Measurements from ENCODE around the gene KIF25.

Gene KIF25

DNA sequence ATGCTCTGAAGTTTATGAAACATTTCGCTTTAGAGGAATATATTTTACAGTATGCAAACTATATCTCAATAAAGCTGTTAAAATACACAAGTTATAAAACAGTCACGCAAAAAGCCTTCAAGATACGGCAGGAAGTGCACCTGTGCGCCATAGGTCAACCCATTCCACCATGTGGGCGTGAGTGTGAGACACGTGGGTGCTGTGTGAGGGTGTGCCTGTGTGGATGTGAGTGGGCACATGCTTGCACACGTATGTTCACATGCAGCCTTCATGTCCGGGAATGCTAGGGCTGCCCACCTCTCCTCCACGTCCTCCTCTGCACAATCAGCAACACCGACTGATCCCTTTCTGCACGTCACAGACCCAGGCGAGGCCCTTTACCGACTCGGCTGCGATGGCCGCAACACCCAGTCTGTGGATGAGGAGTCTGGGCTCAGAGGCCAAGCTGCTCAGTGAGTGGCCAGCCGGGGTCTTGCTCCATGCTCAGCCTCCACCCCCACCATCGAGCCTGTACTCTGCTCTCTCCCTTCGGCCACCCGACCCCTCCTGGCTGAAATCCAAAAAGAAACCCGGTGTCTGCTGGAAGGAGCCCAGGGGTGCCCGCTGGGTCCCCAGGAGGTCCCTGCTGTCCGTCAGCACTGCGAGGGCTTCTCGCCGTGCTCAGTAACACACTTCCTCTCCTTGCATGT, 84.5 kb downstream of the KIF25 start:
- Histone ChIP-seq H3K27ac (ENCODE audit: low read depth, low read length) (no peak overlapping the region), H3K9ac (ENCODE audit: low read length) (no peak overlapping the region), H3K9me2 (replicated peaks; ENCODE audit: insufficient read depth, low read length) (no peaks in the 10 kb centered on the region), H4K20me1 (ENCODE audit: low read depth, low read length) (no peaks in the 10 kb centered on the region), H3K4me2 (ENCODE audit: low read depth, low read length, poor library complexity, severe bottlenecking) (no peak overlapping the region), H3K36me3 (ENCODE audit: low read length) (no peaks in the 10 kb centered on the region), H3F3A (ENCODE audit: insufficient read depth) (no peaks in the 10 kb centered on the region), H3K27me3 (ENCODE audit: low read length) (no peaks in the 10 kb centered on the region), H3K79me2 (ENCODE audit: insufficient read depth, low read length) (no peaks in the 10 kb centered on the region), H3K9me3 (ENCODE audit: insufficient read depth, low read length) (no peaks in the 10 kb centered on the region), H2AFZ (ENCODE audit: low read depth, low read length, severe bottlenecking) (no peak overlapping the region), H3K4me3 (ENCODE audit: insufficient read depth, low read length, poor library complexity, severe bottlenecking) (no peak overlapping the region)
- TF ChIP-seq EZH2phosphoT487 (conservative IDR thresholded peaks at IDR 0.05; ENCODE audit: low read length), result no peak
- TF ChIP-seq, protein P1, sequence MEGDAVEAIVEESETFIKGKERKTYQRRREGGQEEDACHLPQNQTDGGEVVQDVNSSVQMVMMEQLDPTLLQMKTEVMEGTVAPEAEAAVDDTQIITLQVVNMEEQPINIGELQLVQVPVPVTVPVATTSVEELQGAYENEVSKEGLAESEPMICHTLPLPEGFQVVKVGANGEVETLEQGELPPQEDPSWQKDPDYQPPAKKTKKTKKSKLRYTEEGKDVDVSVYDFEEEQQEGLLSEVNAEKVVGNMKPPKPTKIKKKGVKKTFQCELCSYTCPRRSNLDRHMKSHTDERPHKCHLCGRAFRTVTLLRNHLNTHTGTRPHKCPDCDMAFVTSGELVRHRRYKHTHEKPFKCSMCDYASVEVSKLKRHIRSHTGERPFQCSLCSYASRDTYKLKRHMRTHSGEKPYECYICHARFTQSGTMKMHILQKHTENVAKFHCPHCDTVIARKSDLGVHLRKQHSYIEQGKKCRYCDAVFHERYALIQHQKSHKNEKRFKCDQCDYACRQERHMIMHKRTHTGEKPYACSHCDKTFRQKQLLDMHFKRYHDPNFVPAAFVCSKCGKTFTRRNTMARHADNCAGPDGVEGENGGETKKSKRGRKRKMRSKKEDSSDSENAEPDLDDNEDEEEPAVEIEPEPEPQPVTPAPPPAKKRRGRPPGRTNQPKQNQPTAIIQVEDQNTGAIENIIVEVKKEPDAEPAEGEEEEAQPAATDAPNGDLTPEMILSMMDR (IDR thresholded peaks at IDR 0.05; ENCODE audit: insufficient read depth, low read length, poor library complexity, severe bottlenecking), result no peak

DNA sequence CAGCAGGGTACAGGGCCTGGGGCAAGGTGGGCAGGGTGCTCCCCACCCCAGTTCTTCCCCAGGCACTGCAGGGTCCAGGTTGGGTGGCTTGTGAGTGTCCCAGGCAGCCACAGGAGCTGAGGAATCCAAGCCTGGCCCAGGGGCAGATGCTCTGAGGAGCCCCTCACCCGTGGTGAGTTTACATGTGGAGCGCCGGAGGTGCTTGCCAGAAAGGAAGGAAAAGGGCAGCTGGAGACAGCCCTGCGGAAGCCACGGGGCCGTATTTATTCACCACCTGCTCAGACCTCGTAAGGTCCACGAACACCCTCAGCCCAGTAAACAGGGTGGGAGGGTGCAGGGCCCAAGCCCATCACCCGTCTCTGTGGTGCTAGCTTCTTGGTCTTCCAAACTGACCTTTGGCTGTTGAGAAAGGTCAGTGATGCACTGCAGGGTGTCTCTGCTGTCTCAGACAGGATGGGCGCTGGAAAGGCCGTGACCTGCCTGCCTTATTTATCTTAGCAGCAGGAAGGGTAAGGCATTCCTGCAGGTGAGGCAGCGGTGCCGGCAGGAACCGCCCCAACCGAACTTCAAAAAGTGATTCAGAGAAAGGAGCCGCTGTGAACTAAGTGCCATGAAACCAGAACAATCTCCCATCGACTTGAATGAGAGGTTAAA, 85.5 kb downstream of the KIF25 start:
- Histone ChIP-seq H3K4me3 (ENCODE audit: insufficient read depth, low read length, poor library complexity, severe bottlenecking) (no peak overlapping the region), H3K4me2 (ENCODE audit: low read depth, low read length, poor library complexity, severe bottlenecking) (no peak overlapping the region), H3K27ac (ENCODE audit: low read depth, low read length) (no peak overlapping the region), H4K20me1 (ENCODE audit: low read depth, low read length) (no peaks in the 10 kb centered on the region), H3K9ac (ENCODE audit: low read length) (no peak overlapping the region), H3F3A (ENCODE audit: insufficient read depth) (no peaks in the 10 kb centered on the region), H3K36me3 (ENCODE audit: low read length) (no peaks in the 10 kb centered on the region), H3K9me3 (ENCODE audit: insufficient read depth, low read length) (no peaks in the 10 kb centered on the region), H3K9me2 (replicated peaks; ENCODE audit: insufficient read depth, low read length) (no peaks in the 10 kb centered on the region), H3K79me2 (ENCODE audit: insufficient read depth, low read length) (no peaks in the 10 kb centered on the region), H2AFZ (ENCODE audit: low read depth, low read length, severe bottlenecking) (no peak overlapping the region), H3K27me3 (ENCODE audit: low read length) (no peaks in the 10 kb centered on the region)
- TF ChIP-seq, protein P1 (IDR thresholded peaks at IDR 0.05; ENCODE audit: insufficient read depth, low read length, poor library complexity, severe bottlenecking), result no peak
- no peak for TF ChIP-seq EZH2phosphoT487 (conservative IDR thresholded peaks at IDR 0.05; ENCODE audit: low read length)

DNA sequence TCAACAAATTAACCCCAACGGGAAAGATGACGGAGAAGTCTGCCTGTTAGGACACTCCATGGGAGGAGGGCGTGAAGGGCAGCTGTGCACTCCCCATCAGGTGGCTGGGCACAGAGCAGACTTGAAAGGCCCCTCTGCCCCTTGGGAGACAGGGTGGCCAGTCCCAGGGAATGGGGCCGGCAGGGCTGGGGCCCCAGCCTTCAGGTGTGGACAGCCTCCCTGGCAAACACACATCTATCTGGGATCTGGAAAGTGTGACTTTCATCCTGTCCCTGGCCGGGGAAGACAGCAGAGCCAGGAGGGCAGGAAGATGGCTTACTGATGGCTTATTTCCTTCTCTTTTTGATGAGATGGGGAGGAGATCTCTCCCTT, 86.0 kb downstream of the KIF25 start:
- H3K9me2 ChIP-seq (replicated peaks; ENCODE audit: insufficient read depth, low read length), result no peaks in the 10 kb centered on the region
- H3K27ac ChIP-seq (ENCODE audit: low read depth, low read length), result no peak overlapping the region

More for the DNA sequence above, 86.0 kb downstream of the KIF25 start:
- no peaks in the 10 kb centered on the region for H3K9me3 ChIP-seq (ENCODE audit: insufficient read depth, low read length)
- H3K9ac ChIP-seq (ENCODE audit: low read length), result no peak overlapping the region
- no peaks in the 10 kb centered on the region for H3K27me3 ChIP-seq (ENCODE audit: low read length)
- H3K4me2 ChIP-seq (ENCODE audit: low read depth, low read length, poor library complexity, severe bottlenecking), result no peak overlapping the region
- no peaks in the 10 kb centered on the region for H4K20me1 ChIP-seq (ENCODE audit: low read depth, low read length)
- TF ChIP-seq, protein P1 (IDR thresholded peaks at IDR 0.05; ENCODE audit: insufficient read depth, low read length, poor library complexity, severe bottlenecking), result no peak
- TF ChIP-seq EZH2phosphoT487 (conservative IDR thresholded peaks at IDR 0.05; ENCODE audit: low read length), result no peak
- no peak overlapping the region for H3K4me3 ChIP-seq (ENCODE audit: insufficient read depth, low read length, poor library complexity, severe bottlenecking)
- H3F3A ChIP-seq (ENCODE audit: insufficient read depth), result no peaks in the 10 kb centered on the region
- H3K79me2 ChIP-seq (ENCODE audit: insufficient read depth, low read length), result no peaks in the 10 kb centered on the region
- no peaks in the 10 kb centered on the region for H3K36me3 ChIP-seq (ENCODE audit: low read length)
- H2AFZ ChIP-seq (ENCODE audit: low read depth, low read length, severe bottlenecking), result no peak overlapping the region

Data from SU-DHL-6 (cell line).